NCI-H2029 treated with DMSO at 0.1 percent for 48 hours (cell line): ENCODE data around the gene RHEX.
A peak's percentile ranks its signal among the peaks of the same experiment; 100 is the strongest.

Source experiments
- DNase-seq: peaks from one replicate; lab custom pipeline; 2025; lab: John Stamatoyannopoulos, UW

Gene RHEX

GRCh38 chr1:206094024-206094423, 41.1 kb downstream of the RHEX start:
- DNase-seq, result no peak

- DNase-seq, result no peak
Observed at GRCh38 chr1:206097381-206097780, 44.4 kb downstream of the RHEX start.

- DNase-seq, result no peak
Observed at GRCh38 chr1:206098242-206098919, 45.4 kb downstream of the RHEX start.

GRCh38 chr1:206100226-206100815, 47.3 kb downstream of the RHEX start:
- no peak for DNase-seq

GRCh38 chr1:206101351-206102045, 48.5 kb downstream of the RHEX start:
- no peak for DNase-seq

- no peak for DNase-seq
Observed at GRCh38 chr1:206102292-206102936, 49.4 kb downstream of the RHEX start.

GRCh38 chr1:206103979-206104378, 51.0 kb downstream of the RHEX start:
- no peak for DNase-seq

GRCh38 chr1:206105464-206105995, 52.6 kb downstream of the RHEX start:
- no peak for DNase-seq

- peak; percentile 23 for DNase-seq
Observed at GRCh38 chr1:206106328-206107167, 53.6 kb downstream of the RHEX start.

- DNase-seq, result no peak
Observed at GRCh38 chr1:206107168-206107544, 54.2 kb downstream of the RHEX start.

GRCh38 chr1:206108635-206109034, 55.7 kb downstream of the RHEX start:
- DNase-seq, result no peak

- no peak for DNase-seq
Observed at GRCh38 chr1:206109718-206110117, 56.7 kb downstream of the RHEX start.

- no peak for DNase-seq
Observed at GRCh38 chr1:206110161-206110560, 57.2 kb downstream of the RHEX start.

- no peak for DNase-seq
Observed at GRCh38 chr1:206110820-206111219, 57.8 kb downstream of the RHEX start.

GRCh38 chr1:206111271-206111927, 58.4 kb downstream of the RHEX start:
- DNase-seq, result no peak

- DNase-seq, result peak; percentile 87
Observed at GRCh38 chr1:206112600-206113301, 59.8 kb downstream of the RHEX start.

GRCh38 chr1:206114692-206115640, 62.0 kb downstream of the RHEX start:
- no peak for DNase-seq

- no peak for DNase-seq
Observed at GRCh38 chr1:206115791-206116190, 62.8 kb downstream of the RHEX start.

- peak; percentile 19 for DNase-seq
Observed at GRCh38 chr1:206116191-206116872, 63.4 kb downstream of the RHEX start.
